Anterior cingulate cortex (tissue), 58 donors: ENCODE measurements around the gene COL26A1.

Experiments used
- DNase-seq, 58 donors: peaks; one replicate each; lab custom pipeline; 2025; lab: John Stamatoyannopoulos, UW

COL26A1 gene

DNA sequence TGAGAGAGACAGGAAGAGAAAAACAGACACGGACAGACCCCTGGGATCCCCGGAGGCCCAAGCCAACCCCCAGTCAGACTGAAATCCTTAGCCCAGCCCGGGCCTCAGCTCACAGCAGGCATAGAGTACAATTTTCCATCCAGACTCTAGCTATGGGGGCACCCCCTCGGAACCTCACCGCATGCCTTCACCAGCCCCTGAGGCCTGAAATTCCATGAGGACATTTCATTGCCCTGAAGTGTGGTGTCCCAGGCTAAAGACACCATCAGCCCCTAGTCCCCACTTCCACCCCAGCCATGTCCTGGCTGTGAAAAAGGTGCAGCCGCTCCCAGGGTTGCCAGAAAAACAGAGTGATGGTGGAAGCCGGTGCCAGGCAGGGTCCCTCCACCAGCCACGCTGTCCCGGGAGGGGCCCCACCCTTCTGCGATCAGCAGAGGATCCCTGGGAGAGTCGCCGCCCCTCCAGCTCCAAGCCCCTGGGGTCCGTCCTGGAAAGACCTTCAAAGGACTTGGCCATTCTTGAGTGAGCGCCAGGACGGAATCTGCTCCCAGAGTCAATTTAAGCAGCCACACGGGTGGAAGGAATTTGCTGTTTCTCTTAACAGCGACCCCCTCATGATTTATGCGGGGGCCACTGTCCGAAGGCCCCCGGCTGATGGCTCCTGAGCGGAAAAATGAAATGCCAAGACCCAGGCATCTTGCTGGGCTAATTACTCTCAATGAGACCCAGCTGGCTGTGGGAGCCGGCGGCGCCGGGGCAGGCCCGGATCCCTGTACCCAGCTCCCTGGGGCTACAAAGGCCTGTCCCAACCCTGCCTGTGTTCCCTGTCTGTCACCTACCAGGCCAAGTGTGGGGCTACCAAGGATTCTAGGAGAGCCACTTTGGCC is 243.2 kb downstream of the COL26A1 start:
- no peak for DNase-seq

DNA sequence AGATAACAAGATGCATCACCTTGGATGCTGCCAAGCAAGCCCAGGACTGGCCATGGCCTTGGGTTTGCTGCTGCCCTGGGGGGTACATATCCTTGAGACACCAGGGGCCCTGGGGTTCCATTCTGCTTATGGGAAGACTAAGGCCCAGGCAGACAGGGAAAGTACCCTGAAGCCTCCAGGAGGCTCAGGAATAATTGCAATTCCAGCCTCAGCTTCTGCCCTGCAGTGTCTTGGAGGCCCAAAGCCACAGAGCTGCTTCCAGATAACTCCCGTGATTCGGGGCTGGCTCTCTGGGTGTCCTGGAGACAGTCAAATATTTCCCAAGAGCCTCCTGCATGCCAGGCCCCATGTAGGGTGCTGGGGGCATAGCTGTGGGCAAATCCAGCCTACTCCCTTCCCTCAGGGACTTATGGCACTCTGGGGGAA is 243.8 kb downstream of the COL26A1 start:
- DNase-seq: no peak
